GM18909 (cell line): ENCODE results near the gene KCNN3.

Experiments
- ATAC-seq: cut with Tn5 transposase; IDR thresholded peaks from one replicate; pipeline ENCODE4 v1.9.1; 2021; ENCODE audit warnings: mild to moderate bottlenecking; ENCODE audit not compliant: unreplicated experiment, poor library complexity

The KCNN3 gene

GRCh38 chr1:154741741-154742495, 128.2 kb downstream of the KCNN3 start:
- no peak for ATAC-seq

DNA sequence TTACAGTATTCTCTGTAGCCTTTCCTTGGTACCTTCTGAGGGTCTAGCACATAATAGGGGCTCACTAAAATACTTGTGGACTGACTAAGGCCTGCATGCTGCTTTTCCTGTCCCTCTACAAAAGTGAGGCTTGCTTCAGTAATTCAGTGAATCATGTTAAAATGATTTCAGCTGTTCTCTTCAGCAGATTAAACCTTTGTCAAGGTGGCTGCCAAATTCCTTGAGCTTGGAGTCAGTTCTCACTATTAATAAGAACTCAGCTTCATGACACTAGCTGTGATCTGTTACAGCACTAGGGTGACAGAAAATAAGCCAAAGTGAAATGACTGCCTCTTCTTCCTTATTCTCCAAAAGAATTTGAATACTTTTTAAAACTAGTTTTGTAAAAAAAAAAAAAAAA, 128.8 kb downstream of the KCNN3 start:
- ATAC-seq: no peak

GRCh38 chr1:154739654-154740053, 130.4 kb downstream of the KCNN3 start:
- ATAC-seq: no peak

- ATAC-seq: no peak
Measured at GRCh38 chr1:154736841-154737240, 133.2 kb downstream of the KCNN3 start.

- ATAC-seq: no peak
Measured at GRCh38 chr1:154735804-154736168, 134.3 kb downstream of the KCNN3 start.

DNA sequence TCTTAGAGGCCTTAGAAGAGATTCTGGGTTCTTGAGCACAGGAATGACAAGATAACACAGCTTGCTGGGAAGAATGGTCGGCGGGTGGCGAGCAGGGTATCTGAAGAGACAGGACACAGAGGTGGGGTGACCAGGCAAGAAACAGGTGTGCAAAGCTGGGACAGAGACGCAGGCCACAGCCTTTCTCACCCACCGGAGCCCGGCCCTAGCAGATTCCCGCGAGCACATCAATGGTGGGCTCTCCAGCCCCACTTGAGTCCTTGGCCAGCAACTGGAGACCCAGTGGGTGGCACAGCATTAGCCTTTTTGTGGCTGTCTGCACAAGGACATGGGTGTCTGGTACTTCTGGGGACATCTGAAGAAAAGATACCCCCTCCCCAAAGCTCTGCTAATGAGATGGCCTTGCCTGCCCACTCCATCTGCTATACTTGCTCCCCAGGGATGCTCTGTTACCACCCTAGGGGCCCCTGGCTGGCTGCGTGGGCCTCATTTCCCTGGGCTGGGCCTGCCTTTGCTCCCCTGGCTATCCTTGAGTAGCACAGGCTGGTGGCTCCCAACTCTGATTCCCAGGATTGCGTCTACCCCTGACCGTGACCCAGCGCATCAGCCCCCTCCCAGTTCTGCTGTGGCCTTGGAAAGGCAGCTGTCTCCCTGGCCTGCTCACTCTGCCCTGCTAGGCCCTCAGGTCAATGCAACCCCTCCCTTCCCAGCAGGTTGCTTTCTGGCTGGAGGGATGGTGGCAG, 134.8 kb downstream of the KCNN3 start:
- ATAC-seq: no peak

DNA sequence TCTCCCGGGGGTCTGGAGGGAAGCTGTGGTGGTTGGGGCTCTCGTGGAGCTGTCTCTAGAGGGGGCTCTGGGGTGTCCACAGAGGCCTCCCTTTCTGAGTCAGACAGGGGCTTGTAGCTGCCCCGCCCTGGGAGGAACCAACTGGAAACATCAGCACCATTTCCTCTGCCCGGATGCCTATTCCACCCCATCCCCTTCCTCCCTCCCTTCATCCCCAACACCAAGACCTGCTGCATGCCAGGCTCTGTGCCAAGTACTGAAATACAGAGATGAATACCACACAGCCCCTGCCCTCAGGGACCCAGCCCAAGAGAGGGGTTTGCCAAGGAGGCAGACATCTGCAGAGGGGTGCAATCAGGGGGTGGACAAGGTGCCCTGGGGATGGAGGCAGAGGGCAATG, 136.5 kb downstream of the KCNN3 start:
- ATAC-seq: no peak

- no peak for ATAC-seq
Measured at GRCh38 chr1:154730986-154731489, 139.0 kb downstream of the KCNN3 start.

- ATAC-seq: no peak
Measured at GRCh38 chr1:154730259-154730658, 139.8 kb downstream of the KCNN3 start.

- no peak for ATAC-seq
Measured at GRCh38 chr1:154729577-154729976, 140.5 kb downstream of the KCNN3 start.

DNA sequence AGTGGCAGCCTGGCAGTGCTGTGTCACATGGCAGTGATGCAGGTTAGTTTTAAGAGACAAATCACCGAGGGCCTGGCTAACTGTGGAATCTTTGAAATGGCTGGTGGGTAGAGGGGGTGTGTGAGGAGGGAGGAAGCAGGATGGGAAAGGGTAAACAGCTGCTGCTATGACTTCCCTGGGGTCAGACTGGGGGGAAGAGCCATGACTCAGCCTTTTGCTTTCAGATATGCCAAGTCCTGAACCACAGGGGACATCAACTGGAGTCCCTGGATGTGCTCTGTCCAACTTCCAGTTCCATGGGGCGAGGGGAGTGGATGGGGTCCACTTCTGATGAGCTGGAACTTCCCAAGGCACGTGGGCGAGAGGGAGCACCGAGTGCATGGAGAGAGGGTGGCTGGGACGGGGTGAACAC, 141.0 kb downstream of the KCNN3 start:
- no peak for ATAC-seq

DNA sequence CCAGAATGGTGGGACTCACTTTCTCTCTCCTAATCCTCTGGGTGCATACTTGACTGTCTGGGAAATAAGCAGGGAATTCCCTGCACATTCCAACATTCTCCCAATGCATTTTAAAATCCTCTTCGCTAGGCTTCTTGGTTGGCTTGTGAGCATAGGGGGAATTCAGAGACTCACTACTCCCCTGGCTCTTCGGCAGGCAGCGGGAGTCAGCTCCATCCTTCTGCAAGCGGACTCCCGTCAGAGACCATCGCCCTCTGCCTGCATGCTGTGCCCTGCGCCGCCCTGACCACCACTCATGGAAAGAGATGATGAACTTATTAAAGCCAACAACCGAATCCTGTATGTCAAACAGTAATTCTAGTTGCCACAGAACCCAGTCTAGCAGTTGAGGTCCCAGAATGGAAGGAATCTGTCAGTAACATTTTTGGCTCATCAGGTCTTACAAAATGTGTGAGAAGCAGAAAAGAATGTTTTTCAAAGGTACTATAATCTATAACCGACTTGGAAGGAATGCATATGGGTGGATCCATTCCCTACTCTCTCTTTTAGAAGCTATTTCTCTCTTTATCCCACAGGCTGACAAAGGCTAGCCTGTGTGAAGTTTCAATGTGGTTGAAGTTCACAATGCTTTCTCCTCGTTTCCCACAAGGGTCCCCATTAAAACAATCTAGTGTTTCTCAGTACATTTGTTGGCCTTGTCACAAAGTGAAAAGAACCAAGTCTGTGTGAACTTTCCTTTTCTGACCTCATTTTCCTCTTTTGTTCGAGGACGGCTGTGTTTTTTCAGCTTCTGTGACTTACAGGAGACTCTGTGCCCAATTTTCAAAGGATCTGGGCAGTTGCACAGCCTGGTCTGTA, 143.0 kb downstream of the KCNN3 start:
- ATAC-seq: no peak

GRCh38 chr1:154726443-154726842, 143.6 kb downstream of the KCNN3 start:
- ATAC-seq: no peak

DNA sequence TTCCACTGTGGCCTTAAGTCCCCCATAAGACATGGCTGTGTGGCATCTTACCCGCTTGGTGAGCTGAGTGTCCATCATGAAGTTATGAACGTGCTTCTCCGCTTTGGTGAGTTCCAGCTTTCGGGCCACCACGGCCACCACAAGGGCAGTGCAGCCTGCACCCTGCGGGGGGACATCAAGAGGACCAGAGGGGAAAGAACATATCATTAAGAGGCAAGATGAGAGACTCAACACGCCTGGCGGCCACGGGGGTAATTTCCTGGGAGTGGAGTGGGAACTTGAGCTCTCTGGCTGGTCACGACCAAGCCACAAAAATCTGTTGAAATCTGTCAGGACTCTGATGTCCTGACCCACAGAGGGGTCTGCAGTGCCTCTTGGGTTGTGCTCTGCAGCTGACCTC, 144.2 kb downstream of the KCNN3 start:
- no peak for ATAC-seq

DNA sequence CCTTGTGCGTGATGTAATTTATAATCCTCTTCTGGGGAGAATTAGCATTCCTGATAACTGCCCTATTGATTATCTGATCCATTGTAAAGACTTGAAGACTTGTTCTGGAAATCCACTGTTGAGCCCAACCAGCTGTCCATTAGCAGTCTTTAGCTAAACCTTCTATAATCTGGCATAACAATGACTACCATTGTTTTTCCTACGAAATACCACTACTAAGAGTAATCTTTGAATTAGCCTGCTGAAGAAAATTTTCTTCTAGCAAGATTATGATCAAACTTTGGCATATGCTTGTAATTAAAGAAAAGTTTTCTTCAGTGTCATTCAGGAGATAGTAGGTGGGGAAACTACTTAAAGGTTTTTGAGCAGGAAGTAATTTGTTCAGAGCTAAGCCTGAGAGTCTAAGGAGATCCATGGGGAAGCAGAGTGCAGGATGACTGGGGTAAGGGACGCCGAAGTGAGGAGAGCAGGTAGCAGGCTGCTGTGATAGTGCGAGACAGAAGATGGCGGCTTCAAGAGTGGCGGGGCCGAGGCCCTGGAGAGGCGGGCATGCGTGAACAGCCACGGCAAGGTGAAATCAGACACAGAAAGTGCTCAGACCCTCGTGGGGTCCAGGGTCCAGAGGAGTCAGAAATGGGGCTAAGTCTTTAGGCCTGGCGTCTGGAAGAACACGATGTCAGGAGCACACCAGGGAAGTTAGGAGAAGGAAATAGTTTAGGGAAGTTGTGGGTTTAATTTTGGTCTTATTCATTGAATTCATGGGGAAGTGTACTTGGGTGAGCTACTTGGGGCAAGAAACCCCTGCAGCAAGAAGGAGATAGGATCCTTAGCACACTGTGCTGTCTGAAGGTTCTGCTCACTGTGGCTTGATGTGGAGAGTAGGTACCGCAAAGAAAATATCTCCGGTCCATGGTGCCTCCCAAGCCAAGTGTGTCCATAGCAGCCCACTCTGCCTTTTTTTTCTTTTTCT, 149.5 kb downstream of the KCNN3 start:
- no peak for ATAC-seq

DNA sequence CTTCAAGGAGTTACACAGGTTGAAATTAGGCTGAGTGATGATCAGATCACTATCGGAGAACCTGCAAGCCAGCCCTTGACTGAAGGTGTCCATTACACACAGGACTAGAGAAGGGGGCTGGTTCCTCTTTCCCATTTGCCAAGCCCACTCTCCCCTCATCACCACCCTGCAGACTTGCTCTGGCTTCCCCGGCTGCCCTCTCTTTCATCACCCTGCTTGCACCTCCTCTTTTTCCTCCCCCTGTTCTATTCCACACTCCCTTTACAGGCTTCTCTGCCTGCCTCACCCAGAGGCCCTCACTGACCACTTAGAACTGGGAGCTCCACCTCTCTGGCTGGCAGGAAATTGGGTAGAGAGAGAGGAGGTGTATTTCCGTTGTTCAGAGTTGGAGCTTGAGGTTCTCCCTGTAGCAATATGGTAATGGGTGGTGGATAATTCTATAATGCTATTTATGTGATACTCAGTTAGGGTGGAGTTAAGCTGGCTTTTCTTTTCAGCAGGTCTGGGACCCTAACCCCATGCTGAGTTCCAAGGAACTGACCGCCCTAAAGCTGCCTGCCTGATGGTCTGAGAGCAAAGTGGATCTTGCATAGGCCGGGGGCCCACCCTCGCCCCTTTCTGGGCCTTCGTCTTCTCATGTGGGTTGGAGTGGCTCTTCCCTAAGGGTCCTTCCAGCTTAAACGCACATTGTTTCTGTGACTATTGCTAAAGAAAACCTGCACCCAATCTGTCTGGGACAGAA, 150.3 kb downstream of the KCNN3 start:
- no peak for ATAC-seq

GRCh38 chr1:154718566-154718965, 151.5 kb downstream of the KCNN3 start:
- ATAC-seq: no peak

DNA sequence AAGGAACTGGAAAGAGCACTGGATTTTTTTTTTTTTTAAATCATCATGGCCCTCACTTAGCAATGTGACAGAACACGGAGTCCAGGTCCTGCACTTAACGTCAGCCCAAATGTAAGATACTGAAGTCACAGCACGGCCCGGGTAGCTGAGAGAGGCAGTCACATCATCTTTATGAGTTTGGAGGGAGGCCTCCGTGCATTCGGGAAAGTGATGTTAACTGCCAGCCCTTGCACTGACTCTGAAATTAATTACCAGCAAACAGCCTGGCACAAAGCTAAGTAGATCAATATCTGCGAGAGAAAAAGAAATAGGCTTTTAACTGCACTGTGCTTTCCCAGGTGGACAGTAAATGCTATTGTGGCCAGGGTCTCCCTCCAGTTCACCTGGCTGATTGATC, 152.6 kb downstream of the KCNN3 start:
- ATAC-seq: no peak
